Measurements from ENCODE around the gene CHN1. TPM values are rescaled to one million over a fixed set of nuclear protein-coding genes. Genes with fewer than 3 reads are reported as not detected.

Gene CHN1
- total and polyA plus RNA-seq, 2 of the 8 experiments (the other 6 are each of a cell fraction or from before 2014, with no cell fraction given): 54.0 to 65.7 TPM

GRCh38 chr2:174830561-174830960, 174.6 kb downstream of the CHN1 start (continued):
- TF ChIP-seq CHD7 (IDR thresholded peaks at IDR 0.05; ENCODE audit: insufficient replicate concordance, low read length) (no peak), CHD2 (IDR thresholded peaks at IDR 0.05; ENCODE audit: low read length) (no peak), ASH2L (IDR thresholded peaks at IDR 0.05; ENCODE audit: low read length) (no peak), RNF2 (IDR thresholded peaks at IDR 0.05; ENCODE audit: borderline replicate concordance, low read depth, low read length, missing control alignments, poor library complexity, severe bottlenecking) (no peak), RXRA (IDR thresholded peaks at IDR 0.05; ENCODE audit: insufficient read depth, low read depth, low read length) (no peak), SAP30 (IDR thresholded peaks at IDR 0.05; ENCODE audit: insufficient read depth, insufficient replicate concordance, low read length) (no peak), YY1 (IDR thresholded peaks at IDR 0.05; ENCODE audit: low read depth, low read length) (no peak), EZH2 (IDR thresholded peaks at IDR 0.05; ENCODE audit: low read depth, low read length, severe bottlenecking) (no peak)
- TF ChIP-seq, protein P1, sequence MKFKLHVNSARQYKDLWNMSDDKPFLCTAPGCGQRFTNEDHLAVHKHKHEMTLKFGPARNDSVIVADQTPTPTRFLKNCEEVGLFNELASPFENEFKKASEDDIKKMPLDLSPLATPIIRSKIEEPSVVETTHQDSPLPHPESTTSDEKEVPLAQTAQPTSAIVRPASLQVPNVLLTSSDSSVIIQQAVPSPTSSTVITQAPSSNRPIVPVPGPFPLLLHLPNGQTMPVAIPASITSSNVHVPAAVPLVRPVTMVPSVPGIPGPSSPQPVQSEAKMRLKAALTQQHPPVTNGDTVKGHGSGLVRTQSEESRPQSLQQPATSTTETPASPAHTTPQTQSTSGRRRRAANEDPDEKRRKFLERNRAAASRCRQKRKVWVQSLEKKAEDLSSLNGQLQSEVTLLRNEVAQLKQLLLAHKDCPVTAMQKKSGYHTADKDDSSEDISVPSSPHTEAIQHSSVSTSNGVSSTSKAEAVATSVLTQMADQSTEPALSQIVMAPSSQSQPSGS (IDR thresholded peaks at IDR 0.05; ENCODE audit: low read length): no peak

All from H1 (cell line).